Hematopoietic multipotent progenitor cell treated with erythropoietin and hydrocortisone succinate and interleukin-3 and kit ligand, for 17 days (in vitro differentiated cells): ENCODE data around the gene SMARCC2.
"Not testable (repeated sequence)": the region's sequence is repeated elsewhere in the genome, so short reads cannot be mapped to it uniquely, and the experiment has no call there.

ENCODE experiments used
- DNase-seq: peaks from one replicate; pipeline ENCODE4 v3.0.0-alpha.2; 2015; ENCODE audit warnings: low spot score

SMARCC2 gene

GRCh38 chr12:56121204-56121870, 67.9 kb downstream of the SMARCC2 start:
- no peak for DNase-seq

DNA sequence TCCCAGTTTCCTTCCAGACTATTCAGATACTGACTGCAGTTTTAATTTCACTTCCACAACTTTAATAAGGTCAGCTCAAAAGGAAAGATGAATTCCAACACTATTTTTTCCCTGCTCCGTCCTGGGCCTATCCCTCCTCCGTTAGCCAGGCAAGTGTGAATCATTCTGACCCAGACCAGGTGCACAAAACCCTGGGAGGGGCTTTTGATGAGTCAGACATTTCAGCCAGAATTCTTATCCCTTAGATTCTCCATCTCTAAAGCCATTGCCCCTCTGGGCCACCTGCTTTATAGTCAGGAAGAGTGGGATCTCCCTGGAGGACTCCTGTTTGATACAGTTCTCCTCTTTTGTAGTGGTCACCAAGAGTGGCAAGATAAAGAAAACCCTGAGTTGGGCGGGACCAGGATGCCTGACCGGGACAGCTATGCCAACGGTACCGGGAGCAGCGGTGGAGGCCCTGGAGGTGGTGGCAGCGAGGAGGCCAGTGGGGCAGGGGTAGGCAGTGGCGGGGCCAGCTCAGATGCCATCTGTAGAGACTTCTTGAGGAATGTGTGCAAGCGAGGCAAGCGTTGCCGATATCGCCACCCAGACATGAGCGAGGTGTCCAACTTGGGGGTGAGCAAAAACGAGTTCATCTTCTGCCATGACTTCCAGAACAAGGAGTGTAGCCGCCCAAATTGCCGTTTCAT, 69.0 kb downstream of the SMARCC2 start:
- no peak for DNase-seq

DNA sequence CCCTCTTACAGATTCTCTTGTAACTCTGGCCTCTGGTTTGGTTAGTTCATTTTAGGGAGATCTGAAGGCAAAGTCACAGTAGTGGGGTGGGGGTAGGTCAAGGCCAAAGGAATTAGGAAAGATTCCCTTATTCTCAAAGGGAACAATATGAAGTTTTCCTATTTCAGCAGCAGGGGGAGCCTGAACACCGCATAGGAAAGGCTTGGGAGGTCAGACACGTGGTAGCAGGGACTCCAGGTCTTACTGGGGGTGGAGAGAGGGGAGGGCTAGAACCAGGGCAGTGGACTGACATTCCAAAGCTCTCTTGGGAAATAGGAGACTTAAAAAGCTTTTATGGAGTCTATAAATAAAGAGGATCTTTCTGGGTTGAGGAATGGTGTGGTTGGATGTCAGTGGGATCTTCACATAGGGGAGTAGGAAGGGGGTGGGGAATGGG, 69.9 kb downstream of the SMARCC2 start:
- DNase-seq: peak; percentile 88

- DNase-seq: no peak
These were observed 70.5 kb downstream of the SMARCC2 start for GRCh38 chr12:56118688-56119357.

DNA sequence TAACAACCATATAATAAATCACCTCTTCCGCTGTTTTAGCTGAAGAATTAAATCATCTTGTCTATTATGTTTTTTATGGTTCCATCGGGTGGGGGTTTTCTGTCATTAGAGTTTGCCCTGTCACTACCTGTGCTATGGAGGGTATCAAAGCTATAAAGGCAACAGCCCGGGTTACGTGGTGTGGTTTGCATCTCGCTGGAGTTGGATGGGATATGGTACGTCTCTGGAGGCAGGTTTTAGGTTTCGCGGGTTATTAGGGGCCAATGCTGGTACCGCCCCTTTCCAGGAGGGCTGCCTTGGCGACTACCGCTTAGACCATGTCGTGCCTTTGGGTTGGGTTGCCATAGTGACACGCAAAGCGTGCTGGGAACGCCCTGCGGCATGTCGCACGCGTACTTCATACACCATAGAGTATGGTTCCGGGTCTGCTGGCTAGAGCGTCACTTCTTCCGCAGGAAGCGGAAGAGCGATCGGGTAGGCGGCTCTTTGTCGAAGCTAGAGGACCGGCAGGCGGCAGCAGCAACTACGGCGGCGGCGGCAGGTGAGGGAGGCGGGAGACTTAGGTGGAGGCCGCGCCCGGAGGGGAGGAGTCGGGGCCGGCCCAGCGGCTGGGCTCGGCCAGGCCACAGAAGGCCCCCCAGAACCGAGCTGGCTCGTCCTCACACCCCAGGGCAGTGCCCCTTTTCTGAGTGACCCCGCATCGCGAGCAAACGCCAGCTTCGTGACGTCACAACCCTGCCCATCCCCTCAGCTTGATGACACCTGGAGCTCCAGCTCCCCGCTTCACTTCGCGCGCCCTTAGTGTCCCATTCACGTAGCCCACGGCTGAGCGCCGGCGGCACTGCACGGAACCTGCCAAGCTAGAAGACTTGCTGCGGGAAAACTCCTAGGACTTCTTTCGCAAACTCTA, 71.2 kb downstream of the SMARCC2 start, which contains the start of gene ZC3H10:
ZC3H10 (plus strand) TSS at position 489 of the 910 bp plus-strand sequence. CDS start 2,297 bp downstream, outside the sequence.
- DNase-seq: peak; percentile 99

DNA sequence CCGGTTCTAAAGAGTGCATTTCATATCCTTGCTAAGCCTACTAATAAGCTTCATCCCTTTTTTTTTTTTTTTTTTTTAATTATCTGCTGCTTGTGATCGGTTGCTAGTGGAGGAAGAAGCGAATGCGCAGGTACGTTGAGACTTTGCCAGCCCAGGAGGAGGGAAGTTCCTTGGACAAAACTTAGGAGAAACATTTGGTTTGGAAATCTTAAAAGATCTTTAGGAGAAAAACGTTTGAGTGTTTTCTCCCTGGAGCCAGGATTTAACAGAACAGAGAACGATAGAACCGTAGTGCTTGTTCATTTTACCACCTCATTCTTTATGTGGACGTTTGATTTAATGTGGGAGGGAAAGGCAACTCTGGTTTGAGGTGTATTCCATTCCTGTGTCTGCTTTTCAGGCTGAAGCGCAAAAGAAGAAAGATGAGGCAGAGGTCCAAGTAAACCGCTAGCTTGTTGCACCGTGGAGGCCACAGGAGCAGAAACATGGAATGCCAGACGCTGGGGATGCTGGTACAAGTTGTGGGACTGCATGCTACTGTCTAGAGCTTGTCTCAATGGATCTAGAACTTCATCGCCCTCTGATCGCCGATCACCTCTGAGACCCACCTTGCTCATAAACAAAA, 72.1 kb downstream of the SMARCC2 start:
- DNase-seq: not testable (repeated sequence)

- DNase-seq: peak; percentile 98
These were observed 72.8 kb downstream of the SMARCC2 start, which contains the start of gene RPL41 for GRCh38 chr12:56116267-56117081. Gene RPL41 (plus strand): TSS chr12:56116633.

DNA sequence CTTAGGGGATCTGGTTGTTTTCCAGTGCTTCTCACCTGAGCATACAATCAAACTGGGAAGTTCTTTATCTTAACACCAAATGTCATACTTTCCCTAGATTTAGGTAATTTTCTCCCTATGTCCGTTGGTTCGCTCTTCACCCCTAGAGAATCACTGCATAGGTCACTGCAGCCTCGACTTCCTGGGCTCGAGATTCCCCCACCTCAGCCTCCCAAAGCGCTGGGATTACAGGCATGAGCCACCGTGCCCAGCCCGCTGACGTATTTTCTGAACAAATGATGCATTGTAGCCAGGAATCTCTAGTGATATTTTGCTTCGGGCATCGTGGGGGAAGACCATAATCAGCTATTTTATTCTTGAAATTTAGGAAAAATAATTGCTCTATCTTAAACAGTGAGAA, 74.0 kb downstream of the SMARCC2 start:
- DNase-seq: no peak

GRCh38 chr12:56114084-56114483, 75.2 kb downstream of the SMARCC2 start:
- no peak for DNase-seq
